GM19351 (cell line): ENCODE data around the gene DSTN.
"Not testable (repeated sequence)": the region's sequence is repeated elsewhere in the genome, so short reads cannot be mapped to it uniquely, and the experiment has no call there.

Experiments used
- ATAC-seq: cut with Tn5 transposase; IDR thresholded peaks from one replicate; pipeline ENCODE4 v1.9.1; 2021; ENCODE audit warnings: mild to moderate bottlenecking, moderate library complexity; ENCODE audit not compliant: unreplicated experiment

The DSTN gene

GRCh38 chr20:17648791-17649730 lies 79.2 kb downstream of the DSTN start:
- no peak for ATAC-seq

GRCh38 chr20:17650301-17651128 lies 80.6 kb downstream of the DSTN start:
- no peak for ATAC-seq

DNA sequence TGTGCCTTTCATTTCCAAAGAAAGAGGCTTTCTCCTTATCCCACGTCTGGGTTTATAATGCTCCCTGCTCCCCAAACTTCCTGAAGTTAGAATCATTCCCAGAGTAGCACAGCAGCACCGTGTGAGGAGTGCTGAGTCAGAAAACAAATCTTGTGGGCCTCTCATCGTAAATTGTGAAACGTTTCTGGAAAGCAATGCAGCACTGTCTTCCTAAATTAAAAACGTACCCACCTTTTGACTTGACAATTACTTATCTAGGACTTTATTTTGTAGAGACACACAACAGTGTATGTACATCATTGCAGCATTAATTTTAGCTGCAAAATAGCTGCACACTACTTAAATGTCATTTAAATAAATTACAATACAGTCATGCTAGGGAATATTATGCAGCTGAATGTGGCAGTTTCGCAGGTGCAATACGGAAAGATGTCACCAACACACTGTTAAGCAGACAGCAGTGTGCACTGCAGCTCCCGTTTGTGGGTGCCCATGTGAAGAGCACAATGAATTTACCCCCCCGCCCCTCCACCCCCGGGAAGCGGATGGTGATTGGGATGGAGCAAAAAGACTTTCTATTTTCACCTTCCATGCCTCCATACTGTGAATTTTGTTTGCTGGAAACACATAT lies 81.4 kb downstream of the DSTN start:
- ATAC-seq = no peak

GRCh38 chr20:17651760-17652388 lies 82.0 kb downstream of the DSTN start:
- ATAC-seq = no peak

GRCh38 chr20:17652411-17652810 lies 82.5 kb downstream of the DSTN start:
- no peak for ATAC-seq

DNA sequence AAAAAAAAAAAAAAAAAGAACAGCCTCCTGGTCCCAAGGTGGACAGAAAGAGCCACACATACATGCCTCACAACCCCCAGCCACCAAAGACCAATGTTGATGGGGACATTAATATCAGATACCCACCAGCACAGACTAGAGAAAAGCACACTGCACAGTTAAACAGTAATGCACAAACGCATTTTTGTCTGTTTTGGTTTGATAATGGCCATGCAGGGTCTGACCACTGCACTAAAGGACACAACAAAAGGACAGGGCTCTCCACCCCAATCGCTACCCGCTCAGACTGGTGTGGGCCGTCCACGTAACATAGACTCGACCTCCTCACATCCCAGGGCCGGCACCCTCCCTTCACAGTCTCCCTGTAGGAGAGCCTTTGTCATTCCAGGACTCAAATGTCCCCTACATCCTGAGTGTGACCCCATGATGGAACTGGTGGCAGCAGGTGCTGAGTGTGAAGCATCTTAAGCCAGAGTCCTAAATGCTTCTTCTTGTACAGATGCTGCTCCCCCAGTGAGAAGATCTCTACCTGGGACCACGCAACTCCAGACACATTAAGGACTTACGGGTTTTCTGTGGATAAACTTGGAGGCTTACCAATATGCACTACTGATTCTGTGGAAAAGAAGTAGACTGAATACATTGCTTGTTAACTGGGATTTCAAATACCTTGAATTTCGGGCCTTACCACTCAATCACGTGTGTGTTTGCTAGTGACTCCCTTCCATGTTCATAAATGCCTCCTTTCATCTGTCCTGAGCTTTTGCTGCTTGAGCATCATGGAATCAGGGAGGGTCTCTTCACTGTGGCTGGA lies 84.2 kb downstream of the DSTN start:
- no peak for ATAC-seq

DNA sequence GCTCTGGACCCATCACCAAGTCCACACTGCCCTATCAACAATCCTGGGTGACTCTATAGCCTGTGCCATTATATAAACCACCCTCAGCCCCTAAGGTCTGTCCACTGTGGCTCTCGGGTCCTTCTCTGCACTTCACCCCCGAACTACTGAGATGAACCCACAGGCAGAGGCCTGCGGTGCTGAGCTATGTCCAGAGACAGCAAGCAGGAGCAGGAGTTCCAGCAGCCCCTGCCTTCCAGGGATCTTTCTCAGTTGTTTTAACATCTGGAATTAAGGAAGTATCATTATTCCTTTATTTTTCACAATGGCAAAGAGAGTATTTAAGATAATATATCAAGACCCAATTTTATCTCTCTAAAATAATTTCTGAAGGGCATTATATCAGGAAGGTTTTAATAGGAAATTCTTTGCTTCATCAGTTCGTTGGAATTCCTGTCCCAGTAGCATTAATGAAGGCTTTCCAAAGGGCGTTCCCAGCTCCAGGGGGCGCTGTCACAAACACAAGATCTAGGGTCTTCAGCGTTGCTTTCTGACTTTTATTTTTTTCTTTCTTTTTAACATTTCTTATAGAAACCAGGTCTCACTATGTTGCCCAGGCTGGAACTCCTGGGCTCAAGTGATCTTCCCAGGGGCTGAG lies 84.9 kb downstream of the DSTN start:
- no peak for ATAC-seq

GRCh38 chr20:17655286-17655651 lies 85.4 kb downstream of the DSTN start:
- ATAC-seq = no peak

DNA sequence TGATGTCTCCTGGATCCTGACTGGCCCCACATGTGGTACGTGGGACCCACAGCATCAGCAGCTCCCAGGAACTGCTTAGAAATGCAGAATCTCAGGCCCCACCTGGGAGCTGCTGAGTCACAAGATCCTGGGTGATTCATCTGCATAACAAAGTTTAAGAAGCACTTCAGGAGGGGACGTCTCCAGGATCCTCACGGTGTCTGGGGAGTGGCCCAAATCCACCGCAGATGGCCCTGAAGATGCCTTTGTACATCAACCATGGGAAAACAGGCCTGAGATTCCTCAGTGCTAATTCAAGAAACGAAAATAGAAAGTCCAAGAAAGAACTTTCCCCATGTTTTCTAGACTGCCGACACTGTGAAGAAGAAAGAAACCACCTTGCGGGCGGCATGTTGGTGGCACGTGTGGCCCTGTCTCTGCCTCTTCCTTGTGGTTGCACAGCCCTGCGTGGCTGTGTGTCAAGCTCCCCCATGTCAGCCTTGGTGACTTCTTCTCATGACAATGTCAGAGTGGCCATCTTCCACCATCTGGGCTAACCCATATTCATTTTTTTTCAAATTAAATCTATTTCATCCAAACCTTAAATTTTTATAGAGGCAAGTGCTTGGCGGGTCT lies 86.1 kb downstream of the DSTN start:
- ATAC-seq = no peak

- no peak for ATAC-seq
Observed at GRCh38 chr20:17657079-17657825, 87.4 kb downstream of the DSTN start.

GRCh38 chr20:17657898-17658647 lies 88.2 kb downstream of the DSTN start:
- ATAC-seq = no peak

GRCh38 chr20:17658648-17658993 lies 88.7 kb downstream of the DSTN start:
- ATAC-seq = no peak

GRCh38 chr20:17659344-17659743 lies 89.5 kb downstream of the DSTN start:
- not testable (repeated sequence) for ATAC-seq
